ENCODE measurements around the gene RIPPLY2.

DNA sequence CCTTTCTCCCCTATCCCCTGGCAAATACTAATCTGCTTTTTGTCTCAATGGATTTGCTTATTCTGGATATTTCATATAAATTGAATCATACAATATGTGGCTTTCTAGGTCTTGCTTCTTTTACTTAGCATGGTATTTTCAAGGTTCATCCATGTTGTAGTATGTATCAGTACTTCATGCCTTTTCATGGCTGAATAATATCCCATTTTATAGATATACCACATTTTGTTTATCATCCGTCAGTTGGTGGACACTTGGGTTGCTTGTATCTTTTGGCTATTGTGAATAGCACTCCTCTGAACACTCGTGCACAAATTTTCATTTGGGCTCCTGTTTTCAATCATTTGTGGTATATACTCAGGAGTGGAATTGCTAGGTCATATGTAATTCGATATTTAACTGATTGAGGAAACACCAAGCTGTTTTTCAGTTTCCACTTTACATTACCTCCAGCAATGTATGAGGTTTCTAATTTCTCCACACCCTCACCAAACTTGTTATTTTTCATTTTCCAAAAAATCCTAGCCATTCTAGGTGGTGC, 30.5 kb upstream of the RIPPLY2 start:
- TF ChIP-seq, protein P1, sequence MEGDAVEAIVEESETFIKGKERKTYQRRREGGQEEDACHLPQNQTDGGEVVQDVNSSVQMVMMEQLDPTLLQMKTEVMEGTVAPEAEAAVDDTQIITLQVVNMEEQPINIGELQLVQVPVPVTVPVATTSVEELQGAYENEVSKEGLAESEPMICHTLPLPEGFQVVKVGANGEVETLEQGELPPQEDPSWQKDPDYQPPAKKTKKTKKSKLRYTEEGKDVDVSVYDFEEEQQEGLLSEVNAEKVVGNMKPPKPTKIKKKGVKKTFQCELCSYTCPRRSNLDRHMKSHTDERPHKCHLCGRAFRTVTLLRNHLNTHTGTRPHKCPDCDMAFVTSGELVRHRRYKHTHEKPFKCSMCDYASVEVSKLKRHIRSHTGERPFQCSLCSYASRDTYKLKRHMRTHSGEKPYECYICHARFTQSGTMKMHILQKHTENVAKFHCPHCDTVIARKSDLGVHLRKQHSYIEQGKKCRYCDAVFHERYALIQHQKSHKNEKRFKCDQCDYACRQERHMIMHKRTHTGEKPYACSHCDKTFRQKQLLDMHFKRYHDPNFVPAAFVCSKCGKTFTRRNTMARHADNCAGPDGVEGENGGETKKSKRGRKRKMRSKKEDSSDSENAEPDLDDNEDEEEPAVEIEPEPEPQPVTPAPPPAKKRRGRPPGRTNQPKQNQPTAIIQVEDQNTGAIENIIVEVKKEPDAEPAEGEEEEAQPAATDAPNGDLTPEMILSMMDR (IDR thresholded peaks at IDR 0.05), result no peak
- no peak for TF ChIP-seq ZFX (IDR thresholded peaks at IDR 0.05; ENCODE audit: borderline replicate concordance)
